GM12878 (cell line): ENCODE measurements around the gene OR13J1. TPM values are rescaled to one million over a fixed set of nuclear protein-coding genes. Genes with fewer than 3 reads are reported as not detected.

Source experiments
- CBX5 ChIP-seq: sonication (generic); IDR thresholded peaks from 2 replicates; pipeline ENCODE4 v1.6.1; 2016; ENCODE audit warnings: low read depth, moderate library complexity, mild to moderate bottlenecking, inconsistent platforms
- EP300 ChIP-seq, 2 experiments: fragments of 150-350 bp in 1 of 2; IDR thresholded peaks; 2 replicates each; pipeline ENCODE4 v1.6.1; 2011 to 2012; ENCODE audit warnings: low read depth in 2 of 2, low read length in 2 of 2, borderline replicate concordance in 1 of 2, improper control_type of control experiment in 1 of 2, inconsistent platforms in 1 of 2; ENCODE audit not compliant: control insufficient read depth in 1 of 2
- MTA2 ChIP-seq: fragments of 450-650 bp; IDR thresholded peaks from 2 replicates; pipeline ENCODE4 v1.6.1; 2016; ENCODE audit warnings: low read depth, mild to moderate bottlenecking, moderate library complexity
- MTA3 ChIP-seq: IDR thresholded peaks from 2 replicates; pipeline ENCODE4 v1.6.1; 2012; ENCODE audit warnings: low read length, inconsistent platforms, borderline replicate concordance
- MYB ChIP-seq: fragments of 150-350 bp; IDR thresholded peaks from 2 replicates; pipeline ENCODE4 v1.6.1; 2014; ENCODE audit warnings: mild to moderate bottlenecking, low read depth, low read length, borderline replicate concordance
- SKIL ChIP-seq: fragments of 450-650 bp; IDR thresholded peaks from 2 replicates; pipeline ENCODE4 v1.6.1; 2017; ENCODE audit warnings: mild to moderate bottlenecking, low read depth, inconsistent platforms; ENCODE audit not compliant: poor library complexity, severe bottlenecking
- polyA plus RNA-seq, 11 experiments: library from polyadenylated mRNA; depleted of rRNA in 4 of 11; unstranded in 6 of 11; stranded (reverse) in 5 of 11; fragments of >200 nt; fragmentation: Nextera tagmentation in 4 of 11; fragmentation: Illumina TruSeq in 1 of 11; extraction: Ambion mirVana in 4 of 11; extraction: Trizol in 1 of 11; gene quantifications; 1 replicate in 1 of 11; 2 replicates in 10 of 11; pipeline versions ENCODE4 v1.2.1 to v1.2.3, GENCODE V29; 2011 to 2016; ENCODE audit warnings: inconsistent platforms in 2 of 11, missing spikeins in 2 of 11, low read depth in 1 of 11
- total RNA-seq, 4 experiments: library from RNA; depleted of rRNA in 3 of 4; stranded (reverse); fragments of >200 nt in 3 of 4; fragmentation: Illumina TruSeq in 1 of 4; extraction: Trizol in 1 of 4; gene quantifications; 2 replicates each; pipeline versions ENCODE4 v1.2.1 to v1.2.3, GENCODE V29; 2013 to 2021
- TF ChIP-seq, protein P1 (sequence below): fragments of 450-650 bp; IDR thresholded peaks from 2 replicates; pipeline ENCODE4 v1.6.1; 2017; ENCODE audit warnings: mild to moderate bottlenecking, moderate library complexity

Gene OR13J1
- total and polyA plus RNA-seq, 10 of the 15 experiments (the other 5 are each of a cell fraction or from before 2014, with no cell fraction given), result not detected

DNA sequence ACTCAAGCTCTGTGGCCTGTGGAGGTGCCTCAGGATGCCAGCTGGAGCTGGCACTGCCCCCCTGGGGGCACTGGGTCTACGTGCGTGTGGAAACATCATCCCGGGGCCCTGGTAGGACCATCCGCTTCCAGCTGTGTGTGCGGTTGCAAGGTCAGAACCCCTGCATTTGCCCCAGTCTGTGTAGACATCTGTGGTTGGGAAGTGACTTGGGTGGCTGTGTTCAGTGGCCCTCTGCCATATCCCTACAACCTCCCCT lies 28.6 kb downstream of the OR13J1 start (continued):
- TF ChIP-seq EP300 (IDR thresholded peaks at IDR 0.05; ENCODE audit: borderline replicate concordance in 1 of 2, control insufficient read depth in 1 of 2, low read depth in 2 of 2, low read length in 2 of 2) (no peak), CBX5 (no peak), MTA3 (no peak), MTA2 (no peak), MYB (no peak), SKIL (no peak)
- TF ChIP-seq, protein P1, sequence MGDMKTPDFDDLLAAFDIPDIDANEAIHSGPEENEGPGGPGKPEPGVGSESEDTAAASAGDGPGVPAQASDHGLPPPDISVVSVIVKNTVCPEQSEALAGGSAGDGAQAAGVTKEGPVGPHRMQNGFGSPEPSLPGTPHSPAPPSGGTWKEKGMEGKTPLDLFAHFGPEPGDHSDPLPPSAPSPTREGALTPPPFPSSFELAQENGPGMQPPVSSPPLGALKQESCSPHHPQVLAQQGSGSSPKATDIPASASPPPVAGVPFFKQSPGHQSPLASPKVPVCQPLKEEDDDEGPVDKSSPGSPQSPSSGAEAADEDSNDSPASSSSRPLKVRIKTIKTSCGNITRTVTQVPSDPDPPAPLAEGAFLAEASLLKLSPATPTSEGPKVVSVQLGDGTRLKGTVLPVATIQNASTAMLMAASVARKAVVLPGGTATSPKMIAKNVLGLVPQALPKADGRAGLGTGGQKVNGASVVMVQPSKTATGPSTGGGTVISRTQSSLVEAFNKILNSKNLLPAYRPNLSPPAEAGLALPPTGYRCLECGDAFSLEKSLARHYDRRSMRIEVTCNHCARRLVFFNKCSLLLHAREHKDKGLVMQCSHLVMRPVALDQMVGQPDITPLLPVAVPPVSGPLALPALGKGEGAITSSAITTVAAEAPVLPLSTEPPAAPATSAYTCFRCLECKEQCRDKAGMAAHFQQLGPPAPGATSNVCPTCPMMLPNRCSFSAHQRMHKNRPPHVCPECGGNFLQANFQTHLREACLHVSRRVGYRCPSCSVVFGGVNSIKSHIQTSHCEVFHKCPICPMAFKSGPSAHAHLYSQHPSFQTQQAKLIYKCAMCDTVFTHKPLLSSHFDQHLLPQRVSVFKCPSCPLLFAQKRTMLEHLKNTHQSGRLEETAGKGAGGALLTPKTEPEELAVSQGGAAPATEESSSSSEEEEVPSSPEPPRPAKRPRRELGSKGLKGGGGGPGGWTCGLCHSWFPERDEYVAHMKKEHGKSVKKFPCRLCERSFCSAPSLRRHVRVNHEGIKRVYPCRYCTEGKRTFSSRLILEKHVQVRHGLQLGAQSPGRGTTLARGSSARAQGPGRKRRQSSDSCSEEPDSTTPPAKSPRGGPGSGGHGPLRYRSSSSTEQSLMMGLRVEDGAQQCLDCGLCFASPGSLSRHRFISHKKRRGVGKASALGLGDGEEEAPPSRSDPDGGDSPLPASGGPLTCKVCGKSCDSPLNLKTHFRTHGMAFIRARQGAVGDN, result no peak
